Astrocyte (in vitro differentiated cells and primary cell): ENCODE results near the gene PPP2R5A.

Experiments used
- CTCF ChIP-seq: IDR thresholded peaks from 2 replicates; pipeline ENCODE4 v1.5.1; 2011; ENCODE audit warnings: low read depth, mild to moderate bottlenecking, inconsistent platforms, low read length, moderate library complexity; ENCODE audit not compliant: insufficient read depth
- EZH2 ChIP-seq: IDR thresholded peaks from 2 replicates; pipeline ENCODE4 v1.6.1; 2012; ENCODE audit warnings: mild to moderate bottlenecking, low read length, inconsistent platforms; ENCODE audit not compliant: insufficient read depth

- no peak for TF ChIP-seq CTCF
- TF ChIP-seq EZH2, result no peak
Observed at GRCh38 chr1:212236664-212237220, 48.5 kb upstream of the PPP2R5A start.
